CD14-positive monocyte (primary cell): ENCODE results near the gene CRISPLD2. TPM values are rescaled to one million over a fixed set of nuclear protein-coding genes. Genes with fewer than 3 reads are reported as not detected.

ENCODE experiments used
- DNase-seq, 3 donors: peaks; one replicate each; pipeline ENCODE4 v3.0.0-alpha.2; 2011 to 2022
- H2AFZ ChIP-seq: 2 replicates; pipeline ENCODE4 v1.6.0; 2012; ENCODE audit warnings: mild to moderate bottlenecking, low read depth, low read length, inconsistent platforms; ENCODE audit not compliant: insufficient read depth, poor library complexity, severe bottlenecking
- H3K27ac ChIP-seq, 2 donors: 1 replicate in 1 of 2; 2 replicates in 1 of 2; pipeline ENCODE4 v1.5.1; 2012 to 2013; ENCODE audit warnings: low read length in 2 of 2, control low read depth in 1 of 2, inconsistent platforms in 1 of 2, low read depth in 1 of 2, mild to moderate bottlenecking in 1 of 2
- H3K27me3 ChIP-seq, 2 donors: one replicate each; pipeline versions ENCODE4 v1.6.0 to v1.6.1; 2011 to 2013; ENCODE audit warnings: low read length in 2 of 2; ENCODE audit not compliant: control insufficient read depth in 2 of 2, insufficient read depth in 2 of 2
- H3K36me3 ChIP-seq, 2 donors: replicated peaks in 1 of 2; 1 replicate in 1 of 2; 2 replicates in 1 of 2; pipeline versions ENCODE4 v1.5.1 to v1.6.1; 2012 to 2013; ENCODE audit warnings: low read length in 2 of 2, control low read depth in 1 of 2, inconsistent platforms in 1 of 2, mild to moderate bottlenecking in 1 of 2; ENCODE audit not compliant: insufficient read depth in 2 of 2, control insufficient read depth in 1 of 2
- H3K4me1 ChIP-seq, 2 donors: 1 replicate in 1 of 2; 2 replicates in 1 of 2; pipeline versions ENCODE4 v1.5.1 to v1.6.1; 2012 to 2013; ENCODE audit warnings: low read length in 2 of 2, control low read depth in 1 of 2, inconsistent platforms in 1 of 2, mild to moderate bottlenecking in 1 of 2, moderate library complexity in 1 of 2; ENCODE audit not compliant: insufficient read depth in 2 of 2, control insufficient read depth in 1 of 2
- H3K4me2 ChIP-seq: replicated peaks from 2 replicates; pipeline ENCODE3; 2012; ENCODE audit warnings: low read length, moderate library complexity, mild to moderate bottlenecking; ENCODE audit not compliant: poor library complexity, severe bottlenecking; ENCODE audit errors: extremely low read depth
- H3K4me3 ChIP-seq, 3 experiments: fragments of 200-600 bp in 1 of 3; sonication (generic) in 1 of 3; replicated peaks in 1 of 3; 1 replicate in 2 of 3; 2 replicates in 1 of 3; pipeline ENCODE4 v1.5.1; 2011 to 2013; ENCODE audit warnings: low read length in 3 of 3, mild to moderate bottlenecking in 3 of 3, control low read depth in 2 of 3, low read depth in 2 of 3, inconsistent platforms in 1 of 3, moderate library complexity in 1 of 3
- H3K79me2 ChIP-seq: 2 replicates; pipeline ENCODE4 v1.6.0; 2012; ENCODE audit warnings: mild to moderate bottlenecking, control low read depth, inconsistent platforms, low read length, moderate library complexity; ENCODE audit not compliant: insufficient read depth
- H3K9ac ChIP-seq: 2 replicates; pipeline ENCODE4 v1.6.0; 2017; ENCODE audit warnings: low read length, mild to moderate bottlenecking; ENCODE audit not compliant: insufficient read depth, poor library complexity, severe bottlenecking
- H3K9me3 ChIP-seq, 2 donors: replicated peaks in 1 of 2; 1 replicate in 1 of 2; 2 replicates in 1 of 2; pipeline versions ENCODE4 v1.5.1 to v1.6.1; 2012 to 2013; ENCODE audit warnings: low read length in 2 of 2, control low read depth in 1 of 2; ENCODE audit not compliant: control insufficient read depth in 1 of 2, insufficient read depth in 1 of 2
- H4K20me1 ChIP-seq: 2 replicates; pipeline ENCODE4 v1.6.0; 2012; ENCODE audit warnings: mild to moderate bottlenecking, low read length, control low read depth, moderate library complexity; ENCODE audit not compliant: insufficient read depth
- H3K27ac Mint-ChIP-seq, 7 donors: one replicate each; pipeline ENCODE4 v1.8.0; 2020; ENCODE audit warnings: mild to moderate bottlenecking in 7 of 7, mixed read lengths in 7 of 7, moderate library complexity in 6 of 7, inconsistent platforms in 2 of 7
- H3K27me3 Mint-ChIP-seq, 3 donors: one replicate each; pipeline ENCODE4 v1.8.0; 2021 to 2022; ENCODE audit warnings: low read depth in 3 of 3, mild to moderate bottlenecking in 3 of 3, mixed read lengths in 3 of 3, moderate library complexity in 3 of 3, inconsistent platforms in 1 of 3
- H3K36me3 Mint-ChIP-seq, 2 donors: one replicate each; pipeline ENCODE4 v1.8.0; 2020; ENCODE audit warnings: mixed read lengths in 2 of 2, inconsistent platforms in 1 of 2, mild to moderate bottlenecking in 1 of 2
- H3K4me1 Mint-ChIP-seq: one replicate; pipeline ENCODE4 v1.8.0; 2020; ENCODE audit warnings: mild to moderate bottlenecking, mixed read lengths
- H3K4me3 Mint-ChIP-seq, 2 donors: one replicate each; pipeline ENCODE4 v1.8.0; 2020; ENCODE audit warnings: mild to moderate bottlenecking in 2 of 2, mixed read lengths in 2 of 2, moderate library complexity in 1 of 2
- H3K9me3 Mint-ChIP-seq, 7 donors: one replicate each; pipeline ENCODE4 v1.8.0; 2020 to 2022; ENCODE audit warnings: mixed read lengths in 7 of 7, mild to moderate bottlenecking in 6 of 7, moderate library complexity in 6 of 7, inconsistent platforms in 2 of 7
- CTCF ChIP-seq: fragments of 200-600 bp; IDR thresholded peaks from one replicate; pipeline ENCODE4 v1.8.0; 2022; ENCODE audit warnings: antibody characterized with exemption, mild to moderate bottlenecking
- WGBS: methylation state at CpG from one replicate; pipeline ENCODE4 v1.1.5; 2013; ENCODE audit warnings: missing lambda C conversion rate; ENCODE audit not compliant: insufficient coverage; 5-methylcytosine and 5-hydroxymethylcytosine counted together
- intact Hi-C, 2 donors: fragments of 100-400 bp; cut with micrococcal nuclease; formaldehyde crosslinking; loops; one replicate each; pipeline versions ENCODE4 v1.15.0 to v1.15.1; 2023
- polyA plus RNA-seq, 3 donors: library from polyadenylated mRNA; depleted of rRNA in 1 of 3; unstranded in 2 of 3; stranded (reverse) in 1 of 3; fragments of 300-500 nt in 2 of 3; fragments of >200 nt in 1 of 3; fragmentation: Illumina TruSeq in 2 of 3; gene quantifications; 1 replicate in 2 of 3; 2 replicates in 1 of 3; pipeline ENCODE4 v1.2.3, GENCODE V29; 2012 to 2021

The CRISPLD2 gene
- polyA plus RNA-seq, 3 donors = 40.7 to 90.4 (median 69.0) TPM

DNA sequence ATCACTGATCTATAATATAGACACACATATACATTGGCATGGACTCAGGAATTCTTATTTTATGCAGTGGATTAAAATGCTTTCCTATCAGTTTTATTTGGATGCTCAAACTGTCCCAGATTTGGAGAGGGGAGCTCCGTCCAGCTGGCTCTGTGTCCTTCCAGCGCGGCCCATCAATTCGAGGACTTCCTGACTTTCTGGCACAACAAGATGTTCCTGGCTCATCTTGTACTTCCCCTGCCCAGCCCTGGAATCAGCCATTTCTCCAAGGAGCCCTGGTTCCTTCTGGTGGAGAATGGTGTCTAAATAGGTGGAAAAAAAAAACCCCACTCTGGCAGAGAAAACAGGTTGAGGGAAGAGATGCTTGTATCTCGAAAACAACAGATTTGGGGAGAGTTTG lies 94.5 kb downstream of the CRISPLD2 start:
- Mint-ChIP-seq H3K27ac (peak overlapping the region in 1 of 7 donors; percentile 78), H3K9me3 (peaks cover 0 to 2% (median 0%) of the 10 kb centered on the region in 7 donors), H3K4me1 (peaks cover 57% of the 10 kb centered on the region), H3K4me3 (peak overlapping the region in 1 of 2 donors; percentile 42), H3K27me3 (peaks cover 7 to 21% (median 21%) of the 10 kb centered on the region in 3 donors), H3K36me3 (peaks cover 0 to 6% of the 10 kb centered on the region in 2 donors)
- no peak for TF ChIP-seq CTCF
- DNase-seq = no peak
- no peaks in the 10 kb centered on the region for H3K79me2 ChIP-seq
- no peak overlapping the region for H3K4me3 ChIP-seq
- H3K27ac ChIP-seq = no peak overlapping the region
- no peak overlapping the region for H2AFZ ChIP-seq
- no peaks in the 10 kb centered on the region for H4K20me1 ChIP-seq
- peaks cover 49 to 58% of the 10 kb centered on the region in 2 donors for H3K4me1 ChIP-seq
- H3K9me3 ChIP-seq = no peaks in the 10 kb centered on the region
- no peak overlapping the region for H3K9ac ChIP-seq
- no peaks in the 10 kb centered on the region for H3K36me3 ChIP-seq
- H3K4me2 ChIP-seq = no peak overlapping the region
- 95% methylated on average over 4 of the region's 5 CpGs for WGBS
- peaks cover 0 to 7% of the 10 kb centered on the region in 2 donors for H3K27me3 ChIP-seq
- intact Hi-C loops = no loop called here

DNA sequence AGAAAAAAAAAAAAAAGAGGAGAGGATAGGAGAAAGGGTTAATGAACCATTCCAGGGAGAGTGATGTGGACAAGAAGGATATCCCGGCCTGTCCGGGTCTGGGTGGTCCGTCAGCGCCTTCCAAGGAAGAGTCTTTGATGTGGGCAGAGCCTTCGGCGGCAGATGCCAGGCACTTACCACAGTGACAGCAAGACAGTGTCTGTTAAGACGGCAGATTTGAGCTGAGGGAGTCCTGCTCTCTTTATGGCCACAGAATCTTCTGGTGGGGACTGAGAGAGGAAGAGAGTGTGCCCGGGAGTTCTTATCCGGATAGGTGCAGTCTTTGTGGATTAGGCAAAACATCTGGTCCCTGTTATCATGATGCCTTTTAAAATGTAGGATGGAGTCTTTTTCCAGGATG lies 96.4 kb downstream of the CRISPLD2 start:
- H3K4me3 ChIP-seq = no peak overlapping the region
- H3K79me2 ChIP-seq = no peaks in the 10 kb centered on the region
- 83% methylated on average over 9 of the region's 9 CpGs for WGBS
- intact Hi-C loops = no loop called here
- H3K27me3 ChIP-seq = peaks cover 0 to 7% of the 10 kb centered on the region in 2 donors
- no peak for DNase-seq
- Mint-ChIP-seq H3K4me3 (no peak overlapping the region), H3K27me3 (peaks cover 12 to 22% (median 20%) of the 10 kb centered on the region in 3 donors), H3K27ac (peak overlapping the region in 1 of 7 donors; percentile 37), H3K4me1 (peaks cover 45% of the 10 kb centered on the region), H3K9me3 (peaks cover 0 to 2% (median 0%) of the 10 kb centered on the region in 7 donors), H3K36me3 (peaks cover 0 to 12% of the 10 kb centered on the region in 2 donors)
- no peak overlapping the region for H3K4me2 ChIP-seq
- H3K9ac ChIP-seq = no peak overlapping the region
- TF ChIP-seq CTCF = no peak
- peaks cover 30 to 39% of the 10 kb centered on the region in 2 donors for H3K4me1 ChIP-seq
- no peaks in the 10 kb centered on the region for H3K36me3 ChIP-seq
- no peak overlapping the region for H2AFZ ChIP-seq
- H3K27ac ChIP-seq = no peak overlapping the region
- H3K9me3 ChIP-seq = no peaks in the 10 kb centered on the region
- H4K20me1 ChIP-seq = no peaks in the 10 kb centered on the region
